ENCODE results near the gene PAPPA.

The PAPPA gene

DNA sequence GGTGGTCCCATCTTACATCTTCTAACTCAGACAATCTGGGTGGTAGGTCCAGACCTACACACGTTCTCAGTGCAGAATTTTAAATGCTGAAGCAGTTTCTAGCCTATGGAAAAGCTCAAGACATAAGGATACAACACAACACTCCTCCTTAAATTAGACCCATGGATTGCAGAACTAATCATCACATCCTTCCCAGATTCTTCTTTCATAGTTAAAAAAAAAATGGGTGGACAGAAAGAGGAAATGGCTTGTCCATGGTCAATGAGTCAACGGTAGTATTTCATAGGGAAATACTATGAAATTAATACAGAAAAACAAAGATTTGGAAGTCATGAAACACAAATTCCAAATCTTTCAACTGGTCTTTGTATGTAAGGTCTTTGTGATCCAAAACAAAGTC, 106.9 kb downstream of the PAPPA start:
- Mint-ChIP-seq H3K4me1 (no peaks in the 10 kb centered on the region), H3K27me3 (no peaks in the 10 kb centered on the region), H3K4me3 (no peak overlapping the region), H3K9me3 (peaks cover 0 to 4% of the 10 kb centered on the region in 2 donors), H3K27ac (no peak overlapping the region)
- ATAC-seq: no peak
- no peak for DNase-seq

GRCh38 chr9:116262448-116262847, 108.9 kb downstream of the PAPPA start:
- H3K4me1 Mint-ChIP-seq: no peaks in the 10 kb centered on the region
- no peaks in the 10 kb centered on the region for H3K27me3 Mint-ChIP-seq
- no peak overlapping the region for H3K27ac Mint-ChIP-seq
- DNase-seq: no peak
- H3K4me3 Mint-ChIP-seq: no peak overlapping the region
- peaks cover 0 to 4% of the 10 kb centered on the region in 2 donors for H3K9me3 Mint-ChIP-seq
- ATAC-seq: no peak

GRCh38 chr9:116264361-116264760, 110.8 kb downstream of the PAPPA start:
- no peak overlapping the region for H3K4me3 Mint-ChIP-seq
- H3K4me1 Mint-ChIP-seq: no peaks in the 10 kb centered on the region
- ATAC-seq (no peak), DNase-seq (no peak)
- no peaks in the 10 kb centered on the region for H3K27me3 Mint-ChIP-seq
- peaks cover 0 to 4% of the 10 kb centered on the region in 2 donors for H3K9me3 Mint-ChIP-seq
- no peak overlapping the region for H3K27ac Mint-ChIP-seq

DNA sequence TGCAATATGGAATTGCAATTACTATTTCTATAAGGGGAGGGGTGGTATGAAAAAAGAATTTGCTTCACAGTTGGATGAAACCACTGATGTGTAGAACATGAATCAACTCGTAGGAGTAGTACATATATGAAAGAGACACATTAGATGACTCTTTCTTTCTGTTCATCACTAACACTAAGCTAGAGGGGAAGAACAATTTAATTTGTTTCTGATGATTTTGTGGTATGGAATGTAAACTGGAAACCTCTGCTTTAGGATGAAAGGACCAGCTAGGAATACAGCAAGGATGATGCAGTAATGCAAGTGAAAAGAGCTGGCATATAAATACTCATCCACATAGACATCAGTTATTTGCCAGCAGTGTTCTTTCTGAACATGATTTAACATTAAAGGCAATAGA, 113.4 kb downstream of the PAPPA start:
- H3K4me3 Mint-ChIP-seq: no peak overlapping the region
- H3K9me3 Mint-ChIP-seq: peaks cover 0 to 4% of the 10 kb centered on the region in 2 donors
- no peaks in the 10 kb centered on the region for H3K4me1 Mint-ChIP-seq
- H3K27ac Mint-ChIP-seq: no peak overlapping the region
- ATAC-seq (no peak), DNase-seq (no peak)
- peaks cover 16% of the 10 kb centered on the region for H3K27me3 Mint-ChIP-seq

DNA sequence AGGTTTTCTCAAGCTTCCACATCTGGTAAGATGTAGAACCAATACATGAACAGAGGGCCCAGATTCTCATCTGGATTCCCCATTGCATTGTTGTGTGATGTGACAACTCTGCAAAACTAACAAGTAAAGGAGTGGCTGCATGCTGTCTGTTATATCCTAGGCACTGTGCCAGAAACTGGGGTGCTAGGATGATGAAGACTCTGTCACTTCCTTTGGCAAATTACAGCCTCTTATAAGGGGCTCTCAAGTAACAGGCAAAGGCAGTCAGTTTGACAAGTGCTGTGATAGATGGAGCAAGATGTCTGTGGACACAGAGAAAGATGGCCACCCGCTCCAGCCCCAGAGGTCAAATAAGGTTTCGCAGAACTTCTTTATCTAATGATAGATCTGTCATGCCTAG, 115.7 kb downstream of the PAPPA start:
- no peak for DNase-seq
- H3K27ac Mint-ChIP-seq: no peak overlapping the region
- no peak for ATAC-seq
- H3K27me3 Mint-ChIP-seq: peaks cover 21% of the 10 kb centered on the region
- no peaks in the 10 kb centered on the region for H3K9me3 Mint-ChIP-seq
- H3K4me1 Mint-ChIP-seq: no peaks in the 10 kb centered on the region
- no peak overlapping the region for H3K4me3 Mint-ChIP-seq

DNA sequence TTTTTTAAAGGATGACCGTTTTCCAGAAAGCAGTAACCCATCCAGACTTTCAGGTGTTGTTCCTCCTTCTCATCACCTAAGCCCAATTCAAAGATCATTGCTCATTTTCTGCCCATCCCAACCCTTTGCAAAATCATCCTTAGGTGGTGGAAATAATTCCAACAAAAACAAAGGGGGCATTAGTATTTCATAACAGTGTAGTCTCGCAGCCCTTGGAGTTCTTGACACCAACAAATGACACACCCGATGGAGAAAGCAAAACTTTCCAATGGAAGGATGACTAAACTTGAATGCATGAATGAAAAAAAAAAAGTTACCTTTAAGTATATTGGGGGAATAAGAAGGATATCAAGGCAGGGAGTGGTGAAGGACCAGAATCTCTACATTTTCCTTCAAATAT, 117.0 kb downstream of the PAPPA start:
- H3K9me3 Mint-ChIP-seq: no peaks in the 10 kb centered on the region
- no peak overlapping the region for H3K27ac Mint-ChIP-seq
- H3K27me3 Mint-ChIP-seq: peaks cover 27% of the 10 kb centered on the region

DNA sequence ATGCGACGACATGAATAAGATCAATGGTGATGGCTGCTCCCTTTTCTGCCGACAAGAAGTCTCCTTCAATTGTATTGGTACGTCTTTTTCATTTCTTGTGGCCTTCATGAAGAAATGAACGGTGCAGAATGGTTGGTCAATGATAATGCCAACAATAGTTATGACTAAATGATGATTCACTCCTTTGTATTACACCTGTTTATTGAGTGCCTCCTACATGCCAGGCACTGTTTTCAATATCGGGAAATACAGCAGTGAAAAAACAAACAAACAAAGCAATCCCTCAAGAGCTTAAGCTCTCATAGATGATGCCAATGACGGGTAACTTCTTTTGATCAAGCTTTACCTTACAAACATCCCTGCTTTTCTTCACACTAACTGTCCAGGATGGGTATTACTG, 117.7 kb downstream of the PAPPA start:
- ATAC-seq (no peak), DNase-seq (no peak)
- H3K27me3 Mint-ChIP-seq: peaks cover 35% of the 10 kb centered on the region
- H3K27ac Mint-ChIP-seq: no peak overlapping the region
- H3K9me3 Mint-ChIP-seq: no peaks in the 10 kb centered on the region
- H3K4me3 Mint-ChIP-seq: no peak overlapping the region
- no peaks in the 10 kb centered on the region for H3K4me1 Mint-ChIP-seq

More for the DNA sequence above, 117.0 kb downstream of the PAPPA start:
- Mint-ChIP-seq H3K4me3 (no peak overlapping the region), H3K4me1 (no peaks in the 10 kb centered on the region)
- DNase-seq: no peak
- no peak for ATAC-seq

- no peaks in the 10 kb centered on the region for H3K9me3 Mint-ChIP-seq
- H3K4me1 Mint-ChIP-seq: no peaks in the 10 kb centered on the region
- H3K4me3 Mint-ChIP-seq: no peak overlapping the region
- H3K27me3 Mint-ChIP-seq: peaks cover 41% of the 10 kb centered on the region
- ATAC-seq (no peak), DNase-seq (no peak)
- H3K27ac Mint-ChIP-seq: no peak overlapping the region
Measured at GRCh38 chr9:116271991-116272390, 118.4 kb downstream of the PAPPA start.

DNA sequence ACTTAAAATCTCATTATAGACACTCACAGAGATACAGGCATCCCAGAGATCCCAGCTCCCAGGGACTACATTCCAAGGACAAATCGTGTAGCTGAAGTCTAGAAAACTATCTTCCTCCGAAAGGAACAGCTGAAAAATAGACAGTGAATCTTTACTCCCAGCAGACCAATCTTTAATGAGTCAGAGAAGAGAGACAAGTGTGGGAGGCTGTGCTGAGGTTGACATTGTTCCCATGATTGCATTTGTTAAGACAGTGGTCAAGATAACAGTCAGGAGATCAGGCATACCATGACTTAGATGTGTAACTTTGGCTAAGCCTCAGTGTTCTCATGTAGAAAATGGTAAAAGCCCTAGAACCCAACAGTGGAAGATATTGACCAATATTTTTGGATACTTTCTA, 120.7 kb downstream of the PAPPA start:
- no peak for ATAC-seq
- no peak for DNase-seq
- peaks cover 51% of the 10 kb centered on the region for H3K27me3 Mint-ChIP-seq
- no peak overlapping the region for H3K27ac Mint-ChIP-seq
- no peaks in the 10 kb centered on the region for H3K9me3 Mint-ChIP-seq
- H3K4me3 Mint-ChIP-seq: no peak overlapping the region
- H3K4me1 Mint-ChIP-seq: no peaks in the 10 kb centered on the region

GRCh38 chr9:116275418-116276195, 122.0 kb downstream of the PAPPA start:
- no peak for ATAC-seq
- peaks cover 52% of the 10 kb centered on the region for H3K27me3 Mint-ChIP-seq
- no peak for DNase-seq
- H3K4me3 Mint-ChIP-seq: no peak overlapping the region
- no peak overlapping the region for H3K27ac Mint-ChIP-seq
- H3K4me1 Mint-ChIP-seq: no peaks in the 10 kb centered on the region
- H3K9me3 Mint-ChIP-seq: no peaks in the 10 kb centered on the region

- DNase-seq: no peak
- no peak for ATAC-seq
- Mint-ChIP-seq H3K4me1 (no peaks in the 10 kb centered on the region), H3K27me3 (peaks cover 47% of the 10 kb centered on the region), H3K9me3 (no peaks in the 10 kb centered on the region), H3K27ac (no peak overlapping the region), H3K4me3 (no peak overlapping the region)
Measured at GRCh38 chr9:116276196-116276493, 122.6 kb downstream of the PAPPA start.

- Mint-ChIP-seq H3K27me3 (peaks cover 42% of the 10 kb centered on the region), H3K9me3 (no peaks in the 10 kb centered on the region), H3K27ac (no peak overlapping the region), H3K4me1 (no peaks in the 10 kb centered on the region), H3K4me3 (no peak overlapping the region)
- no peak for ATAC-seq
- DNase-seq: no peak
Measured at GRCh38 chr9:116276651-116277121, 123.1 kb downstream of the PAPPA start.

GRCh38 chr9:116278326-116278725, 124.7 kb downstream of the PAPPA start:
- H3K9me3 Mint-ChIP-seq: no peaks in the 10 kb centered on the region
- no peak for DNase-seq
- ATAC-seq: no peak
- no peak overlapping the region for H3K4me3 Mint-ChIP-seq
- no peaks in the 10 kb centered on the region for H3K4me1 Mint-ChIP-seq
- H3K27me3 Mint-ChIP-seq: peaks cover 34% of the 10 kb centered on the region
- no peak overlapping the region for H3K27ac Mint-ChIP-seq

DNA sequence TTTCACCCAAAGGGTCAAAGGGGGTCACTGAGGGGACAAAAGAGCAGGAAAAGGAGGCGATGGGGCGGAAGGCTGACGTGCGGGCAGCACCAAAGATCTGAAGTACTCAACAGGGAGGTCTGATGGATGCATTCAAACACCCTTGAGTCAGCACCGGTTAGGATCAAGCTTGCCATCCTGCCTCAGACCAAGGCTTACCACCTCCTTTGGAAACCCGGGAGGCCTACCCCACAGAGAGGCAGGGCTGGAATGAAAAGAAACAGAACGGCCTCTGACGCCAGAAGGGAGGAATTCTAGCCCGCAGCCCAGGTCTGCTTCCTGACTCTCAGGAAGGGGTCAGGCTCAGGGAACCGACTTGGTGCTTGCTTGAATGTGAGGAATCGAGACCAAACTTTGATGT, 125.6 kb downstream of the PAPPA start:
- DNase-seq: no peak
- Mint-ChIP-seq H3K4me3 (no peak overlapping the region), H3K9me3 (no peaks in the 10 kb centered on the region), H3K4me1 (no peaks in the 10 kb centered on the region), H3K27me3 (peaks cover 34% of the 10 kb centered on the region), H3K27ac (no peak overlapping the region)
- ATAC-seq: no peak

DNA sequence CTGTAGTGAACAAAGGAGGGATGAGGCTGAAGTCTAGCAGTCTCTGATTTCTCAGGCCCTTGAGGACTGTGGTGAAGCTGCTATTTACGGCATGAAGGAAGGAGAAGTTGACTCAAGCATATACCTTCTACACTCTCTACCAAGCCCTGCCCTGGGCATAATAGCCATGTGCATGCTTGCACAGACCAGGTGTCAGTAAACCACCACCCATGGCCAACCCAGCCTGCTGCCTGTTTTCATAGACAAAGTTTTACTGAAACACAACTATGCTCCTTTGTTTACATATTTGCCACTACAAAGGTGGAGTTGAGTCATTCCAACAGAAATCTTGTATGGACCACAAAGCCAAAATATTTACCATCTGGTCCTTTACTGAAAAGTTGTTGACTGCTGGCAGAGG, 126.9 kb downstream of the PAPPA start:
- no peak overlapping the region for H3K27ac Mint-ChIP-seq
- H3K27me3 Mint-ChIP-seq: peaks cover 41% of the 10 kb centered on the region
- no peaks in the 10 kb centered on the region for H3K9me3 Mint-ChIP-seq
- ATAC-seq: no peak
- no peak for DNase-seq
- no peaks in the 10 kb centered on the region for H3K4me1 Mint-ChIP-seq
- no peak overlapping the region for H3K4me3 Mint-ChIP-seq

GRCh38 chr9:116282597-116282996, 129.0 kb downstream of the PAPPA start:
- Mint-ChIP-seq H3K27ac (no peak overlapping the region), H3K27me3 (peaks cover 35% of the 10 kb centered on the region), H3K9me3 (no peaks in the 10 kb centered on the region), H3K4me3 (no peak overlapping the region), H3K4me1 (no peaks in the 10 kb centered on the region)
- no peak for ATAC-seq
- no peak for DNase-seq

DNA sequence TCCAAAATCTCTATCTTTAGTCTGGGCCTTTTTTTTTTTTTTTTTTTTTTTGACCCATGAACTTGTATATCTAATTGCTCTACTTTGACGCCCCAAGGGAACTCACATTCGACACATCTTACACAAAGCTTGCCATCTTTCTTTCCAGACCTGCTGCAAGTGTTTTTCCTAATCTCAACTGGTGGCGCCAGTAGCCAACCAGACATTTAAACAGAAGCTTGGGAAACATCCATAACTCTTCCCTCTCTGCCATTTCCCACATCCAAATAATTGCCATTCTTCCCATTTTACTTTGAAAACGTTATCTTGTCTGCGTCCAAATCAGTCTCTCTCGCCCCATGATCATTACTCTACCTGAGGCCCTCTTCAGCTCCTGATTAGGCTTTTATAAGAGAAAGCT, 130.9 kb downstream of the PAPPA start:
- ATAC-seq: no peak
- Mint-ChIP-seq H3K4me1 (no peaks in the 10 kb centered on the region), H3K4me3 (no peak overlapping the region), H3K9me3 (no peaks in the 10 kb centered on the region), H3K27me3 (peaks cover 26% of the 10 kb centered on the region), H3K27ac (no peak overlapping the region)
- no peak for DNase-seq

All from stimulated activated naive CD8-positive, alpha-beta T cell treated with anti-CD3 and anti-CD28 coated beads, Interleukin-15, amount 100 ng/mL, for 72 hours (primary cell).